Fibroblast of lung (primary cell): ENCODE measurements around the gene SLC6A13. TPM values are rescaled to one million over a fixed set of nuclear protein-coding genes. Genes with fewer than 3 reads are reported as not detected.
A peak's percentile ranks its signal among the peaks of the same experiment; 100 is the strongest.

ENCODE experiments used
- DNase-seq, 2 donors: peaks; one replicate each; pipeline versions ENCODE4 v3.0.0 to v3.0.0-alpha.2; 2010; ENCODE audit warnings: low read depth in 2 of 2
- H2AFZ ChIP-seq: 2 replicates; pipeline ENCODE4 v1.5.1; 2012; ENCODE audit warnings: low read length, control low read depth, inconsistent platforms
- H3K27ac ChIP-seq: 2 replicates; pipeline ENCODE4 v1.5.1; 2011; ENCODE audit warnings: low read length, control low read depth; ENCODE audit not compliant: insufficient read depth
- H3K27me3 ChIP-seq: 2 replicates; pipeline ENCODE4 v1.5.1; 2011; ENCODE audit warnings: mild to moderate bottlenecking, low read length; ENCODE audit not compliant: control insufficient read depth, insufficient read depth
- H3K36me3 ChIP-seq: 2 replicates; pipeline ENCODE4 v1.5.1; 2011; ENCODE audit warnings: low read length; ENCODE audit not compliant: control insufficient read depth, insufficient read depth
- H3K4me1 ChIP-seq: 2 replicates; pipeline ENCODE4 v1.5.1; 2011; ENCODE audit warnings: low read length; ENCODE audit not compliant: control insufficient read depth, insufficient read depth; ENCODE audit errors: extremely low read depth
- H3K4me2 ChIP-seq: 2 replicates; pipeline ENCODE4 v1.5.1; 2011; ENCODE audit warnings: low read length, control low read depth; ENCODE audit not compliant: insufficient read depth; ENCODE audit errors: extremely low read depth
- H3K4me3 ChIP-seq, 4 experiments: fragments of 200-600 bp in 1 of 4; sonication (generic) in 1 of 4; replicated peaks in 1 of 4; 2 replicates each; pipeline ENCODE4 v1.5.1; 2011 to 2016; ENCODE audit warnings: low read length in 4 of 4, low read depth in 3 of 4, mild to moderate bottlenecking in 3 of 4, control low read depth in 2 of 4, inconsistent platforms in 1 of 4, mixed read lengths in 1 of 4; ENCODE audit not compliant: insufficient read depth in 1 of 4; ENCODE audit errors: control extremely low read depth in 1 of 4
- H3K79me2 ChIP-seq: 2 replicates; pipeline ENCODE4 v1.5.1; 2012; ENCODE audit warnings: mild to moderate bottlenecking, low read length, inconsistent platforms; ENCODE audit not compliant: control insufficient read depth, insufficient read depth
- H3K9ac ChIP-seq: 2 replicates; pipeline ENCODE4 v1.5.1; 2011; ENCODE audit warnings: mild to moderate bottlenecking, low read length, control low read depth; ENCODE audit not compliant: insufficient read depth
- H3K9me3 ChIP-seq: 2 replicates; pipeline ENCODE4 v1.5.1; 2012; ENCODE audit warnings: low read depth, low read length; ENCODE audit not compliant: control insufficient read depth, insufficient read depth
- H4K20me1 ChIP-seq: 2 replicates; pipeline ENCODE4 v1.5.1; 2011; ENCODE audit warnings: low read length; ENCODE audit not compliant: control insufficient read depth, insufficient read depth; ENCODE audit errors: extremely low read depth
- EZH2 ChIP-seq: IDR thresholded peaks from 2 replicates; pipeline ENCODE4 v1.5.1; 2012; ENCODE audit warnings: low read length, control low read depth, mild to moderate bottlenecking; ENCODE audit errors: missing control alignments
- polyA plus RNA-seq, 2 donors: library from polyadenylated mRNA; depleted of rRNA in 1 of 2; stranded (reverse) in 1 of 2; unstranded in 1 of 2; fragments of >200 nt; gene quantifications; 2 replicates each; pipeline ENCODE4 v1.2.1, GENCODE V29; 2011 to 2012; ENCODE audit warnings: missing spikeins in 1 of 2
- total RNA-seq: library from RNA; depleted of rRNA; stranded (reverse); fragments of >200 nt; gene quantifications from 2 replicates; pipeline ENCODE4 v1.2.1, GENCODE V29; 2014
- TF ChIP-seq, protein P1 (sequence below), 2 donors: IDR thresholded peaks in 1 of 2; conservative IDR thresholded peaks in 1 of 2; 1 replicate in 1 of 2; 2 replicates in 1 of 2; pipeline ENCODE4 v1.5.1; 2011 to 2012; ENCODE audit warnings: low read length in 2 of 2, control low read depth in 1 of 2, inconsistent platforms in 1 of 2, low read depth in 1 of 2, mild to moderate bottlenecking in 1 of 2

Gene SLC6A13
- total and polyA plus RNA-seq, 2 donors (not counting 1 experiment from before 2014, with no cell fraction given): not detected

DNA sequence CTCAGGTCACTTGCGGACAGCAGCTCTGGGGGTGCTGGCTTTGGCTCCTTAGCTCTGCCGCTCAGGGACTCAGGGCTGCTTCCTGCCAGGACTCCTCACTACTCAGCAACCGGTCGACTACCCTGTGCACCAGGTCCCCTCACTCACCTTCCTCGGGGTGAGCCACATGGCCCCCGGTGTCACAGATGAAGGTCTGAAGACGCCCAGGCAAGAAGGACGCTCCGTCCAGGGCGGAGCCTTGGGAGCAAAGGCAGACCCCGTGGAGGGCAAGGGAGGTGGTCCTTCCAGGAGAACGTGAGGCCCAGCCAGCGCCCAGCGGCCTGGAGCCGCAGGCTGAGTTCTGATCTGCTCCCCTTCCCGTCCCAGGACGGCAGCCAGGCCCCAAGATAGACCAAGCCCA is 80.7 kb downstream of the SLC6A13 start:
- Histone ChIP-seq H2AFZ (no peak overlapping the region), H3K4me2 (no peak overlapping the region)
- TF ChIP-seq, protein P1, sequence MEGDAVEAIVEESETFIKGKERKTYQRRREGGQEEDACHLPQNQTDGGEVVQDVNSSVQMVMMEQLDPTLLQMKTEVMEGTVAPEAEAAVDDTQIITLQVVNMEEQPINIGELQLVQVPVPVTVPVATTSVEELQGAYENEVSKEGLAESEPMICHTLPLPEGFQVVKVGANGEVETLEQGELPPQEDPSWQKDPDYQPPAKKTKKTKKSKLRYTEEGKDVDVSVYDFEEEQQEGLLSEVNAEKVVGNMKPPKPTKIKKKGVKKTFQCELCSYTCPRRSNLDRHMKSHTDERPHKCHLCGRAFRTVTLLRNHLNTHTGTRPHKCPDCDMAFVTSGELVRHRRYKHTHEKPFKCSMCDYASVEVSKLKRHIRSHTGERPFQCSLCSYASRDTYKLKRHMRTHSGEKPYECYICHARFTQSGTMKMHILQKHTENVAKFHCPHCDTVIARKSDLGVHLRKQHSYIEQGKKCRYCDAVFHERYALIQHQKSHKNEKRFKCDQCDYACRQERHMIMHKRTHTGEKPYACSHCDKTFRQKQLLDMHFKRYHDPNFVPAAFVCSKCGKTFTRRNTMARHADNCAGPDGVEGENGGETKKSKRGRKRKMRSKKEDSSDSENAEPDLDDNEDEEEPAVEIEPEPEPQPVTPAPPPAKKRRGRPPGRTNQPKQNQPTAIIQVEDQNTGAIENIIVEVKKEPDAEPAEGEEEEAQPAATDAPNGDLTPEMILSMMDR (conservative IDR thresholded peaks at IDR 0.05 in 1 of 2, IDR thresholded peaks at IDR 0.05 in 1 of 2; ENCODE audit: low read depth in 1 of 2, low read length in 2 of 2): no peak
- no peak for TF ChIP-seq EZH2

DNA sequence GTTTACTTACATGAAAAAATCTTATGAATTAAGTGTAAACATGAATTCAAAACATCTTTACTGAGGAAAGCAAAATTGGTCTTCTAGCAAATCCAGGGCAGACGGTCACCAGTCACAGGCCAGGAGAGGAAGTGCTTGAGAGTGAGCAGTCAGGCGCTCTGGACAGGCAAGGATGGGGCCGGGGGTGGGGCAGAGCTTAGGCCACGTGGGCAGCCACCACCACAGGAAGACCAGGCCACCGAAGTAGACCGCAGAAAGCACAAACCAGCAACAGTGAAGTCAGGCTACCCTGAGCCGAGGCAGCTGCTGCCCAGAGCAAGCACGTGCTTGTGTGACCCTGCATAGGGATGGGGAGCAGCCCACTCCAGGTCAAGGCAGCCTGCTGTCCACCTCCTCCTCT is 82.2 kb downstream of the SLC6A13 start:
- Histone ChIP-seq H3K9ac (no peak overlapping the region), H4K20me1 (no peaks in the 10 kb centered on the region), H3K36me3 (no peaks in the 10 kb centered on the region), H3K27ac (no peak overlapping the region), H2AFZ (no peak overlapping the region), H3K4me3 (no peak overlapping the region), H3K27me3 (no peaks in the 10 kb centered on the region), H3K4me2 (no peak overlapping the region), H3K4me1 (peaks cover 21% of the 10 kb centered on the region), H3K9me3 (no peaks in the 10 kb centered on the region), H3K79me2 (no peaks in the 10 kb centered on the region)
- DNase-seq: peak; percentile 42 to 49
- TF ChIP-seq, protein P1 (conservative IDR thresholded peaks at IDR 0.05 in 1 of 2, IDR thresholded peaks at IDR 0.05 in 1 of 2; ENCODE audit: low read depth in 1 of 2, low read length in 2 of 2): no peak
- no peak for TF ChIP-seq EZH2

More for the DNA sequence above, 80.7 kb downstream of the SLC6A13 start:
- no peak overlapping the region for H3K27ac ChIP-seq
- H3K79me2 ChIP-seq: no peaks in the 10 kb centered on the region
- no peaks in the 10 kb centered on the region for H3K9me3 ChIP-seq
- H3K9ac ChIP-seq: no peak overlapping the region
- no peak for DNase-seq
- H3K4me3 ChIP-seq: no peak overlapping the region
- no peaks in the 10 kb centered on the region for H3K36me3 ChIP-seq
- H3K4me1 ChIP-seq: peaks cover 14% of the 10 kb centered on the region
- H4K20me1 ChIP-seq: no peaks in the 10 kb centered on the region
- H3K27me3 ChIP-seq: no peaks in the 10 kb centered on the region

DNA sequence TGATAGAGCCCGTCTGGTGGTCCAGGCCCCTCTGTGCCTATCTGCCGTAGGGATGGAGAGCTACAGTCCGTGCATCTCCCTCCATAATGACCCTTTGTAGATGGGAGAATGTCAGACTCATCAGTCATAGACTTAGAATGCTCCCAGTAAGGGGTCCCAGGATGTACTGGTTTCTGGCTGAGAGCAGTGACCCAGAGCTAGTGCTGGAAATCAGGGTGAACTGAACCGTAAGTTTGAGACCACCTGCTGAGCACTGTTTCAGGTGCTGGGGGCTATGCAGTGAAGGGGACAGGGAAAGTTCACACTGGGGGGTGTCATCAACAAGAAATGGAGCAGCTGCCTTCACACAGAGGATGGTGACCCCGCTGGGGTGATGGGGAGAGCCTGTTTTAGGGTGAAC is 82.8 kb downstream of the SLC6A13 start:
- Histone ChIP-seq H3K4me2 (no peak overlapping the region), H3K79me2 (no peaks in the 10 kb centered on the region), H3K27ac (no peak overlapping the region), H3K9ac (no peak overlapping the region), H3K36me3 (no peaks in the 10 kb centered on the region), H3K4me1 (peaks cover 21% of the 10 kb centered on the region), H2AFZ (no peak overlapping the region), H3K9me3 (no peaks in the 10 kb centered on the region), H3K27me3 (no peaks in the 10 kb centered on the region), H3K4me3 (no peak overlapping the region), H4K20me1 (no peaks in the 10 kb centered on the region)
- TF ChIP-seq, protein P1 (conservative IDR thresholded peaks at IDR 0.05 in 1 of 2, IDR thresholded peaks at IDR 0.05 in 1 of 2; ENCODE audit: low read depth in 1 of 2, low read length in 2 of 2): no peak
- no peak for TF ChIP-seq EZH2
- no peak for DNase-seq
